GM12891 (cell line): Measurements from ENCODE around the gene PFKFB4.

Source experiments
- DNase-seq: peaks from one replicate; pipeline ENCODE4 v3.0.0; 2011; ENCODE audit warnings: low spot score; ENCODE audit not compliant: insufficient read length
- FAIRE-seq: peaks from 2 replicates; lab custom pipeline; 2011; peaks lifted over from hg19 to GRCh38; lab: Jason Lieb, UNC
- PAX5 ChIP-seq: IDR thresholded peaks from 2 replicates; pipeline ENCODE4 v1.6.1; 2011; ENCODE audit warnings: low read length, moderate library complexity, mild to moderate bottlenecking; ENCODE audit not compliant: insufficient read depth, severe bottlenecking
- POLR2A ChIP-seq: IDR thresholded peaks from 2 replicates; pipeline ENCODE4 v1.6.1; 2011; ENCODE audit warnings: low read depth, low read length, control low read depth
- POLR2AphosphoS5 ChIP-seq: IDR thresholded peaks from 2 replicates; pipeline ENCODE4 v1.6.1; 2011; ENCODE audit warnings: low read depth, low read length, control low read depth
- POU2F2 ChIP-seq: IDR thresholded peaks from 2 replicates; pipeline ENCODE4 v1.6.1; 2011; ENCODE audit warnings: low read depth, mild to moderate bottlenecking, control low read depth, low read length, moderate library complexity
- SPI1 ChIP-seq: IDR thresholded peaks from 2 replicates; pipeline ENCODE4 v1.6.1; 2011; ENCODE audit warnings: low read depth, low read length, control low read depth
- TAF1 ChIP-seq: IDR thresholded peaks from 2 replicates; pipeline ENCODE4 v1.6.1; 2011; ENCODE audit warnings: low read depth, low read length, control low read depth

The PFKFB4 gene

GRCh38 chr3:48596676-48597407 lies 40.2 kb upstream of the PFKFB4 start:
- DNase-seq (no peak), FAIRE-seq (no peak)
- no peak for TF ChIP-seq TAF1
- no peak for TF ChIP-seq POLR2AphosphoS5
- no peak for TF ChIP-seq SPI1
- TF ChIP-seq POLR2A: no peak
- TF ChIP-seq PAX5: no peak
- no peak for TF ChIP-seq POU2F2

GRCh38 chr3:48596157-48596556 lies 39.6 kb upstream of the PFKFB4 start:
- TF ChIP-seq POU2F2 (no peak), POLR2A (no peak), TAF1 (no peak), SPI1 (no peak)
- no peak for FAIRE-seq
- no peak for DNase-seq

- no peak for FAIRE-seq
- DNase-seq: no peak
- no peak for TF ChIP-seq TAF1
- no peak for TF ChIP-seq POLR2A
- no peak for TF ChIP-seq PAX5
- TF ChIP-seq POLR2AphosphoS5: no peak
- TF ChIP-seq SPI1: no peak
- no peak for TF ChIP-seq POU2F2
Measured at GRCh38 chr3:48595526-48596121, 39.0 kb upstream of the PFKFB4 start.

- TF ChIP-seq TAF1 (no peak), SPI1 (no peak), POLR2A (no peak)
- FAIRE-seq (no peak), DNase-seq (no peak)
Measured at GRCh38 chr3:48595075-48595525, 38.5 kb upstream of the PFKFB4 start, which contains the start of gene COL7A1. TSS of gene COL7A1 (minus strand) at chr3:48595329. CDS start at chr3:48595159, 170 bp downstream.

- DNase-seq (no peak), FAIRE-seq (no peak)
- no peak for TF ChIP-seq POLR2A
Measured at GRCh38 chr3:48594417-48595049, 37.9 kb upstream of the PFKFB4 start.

- no peak for TF ChIP-seq SPI1
- TF ChIP-seq POLR2A: no peak
- no peak for TF ChIP-seq POLR2AphosphoS5
- TF ChIP-seq POU2F2: no peak
- TF ChIP-seq TAF1: no peak
- TF ChIP-seq PAX5: no peak
- no peak for FAIRE-seq
- no peak for DNase-seq
Measured at GRCh38 chr3:48593337-48593736, 36.7 kb upstream of the PFKFB4 start.

- DNase-seq (no peak), FAIRE-seq (no peak)
- no peak for TF ChIP-seq TAF1
- TF ChIP-seq SPI1: no peak
- no peak for TF ChIP-seq POLR2AphosphoS5
- TF ChIP-seq POU2F2: no peak
Measured at GRCh38 chr3:48592519-48593087, 36.0 kb upstream of the PFKFB4 start.

- FAIRE-seq (no peak), DNase-seq (no peak)
- TF ChIP-seq POU2F2 (no peak), PAX5 (no peak), SPI1 (no peak), TAF1 (no peak), POLR2A (no peak), POLR2AphosphoS5 (no peak)
Measured at GRCh38 chr3:48591886-48592518, 35.4 kb upstream of the PFKFB4 start.

- TF ChIP-seq PAX5 (no peak), TAF1 (no peak), POLR2AphosphoS5 (no peak), POLR2A (no peak), SPI1 (no peak), POU2F2 (no peak)
- DNase-seq (no peak), FAIRE-seq (no peak)
Measured at GRCh38 chr3:48591436-48591835, 34.8 kb upstream of the PFKFB4 start.

- DNase-seq: no peak
- FAIRE-seq: no peak
- TF ChIP-seq POLR2AphosphoS5 (no peak), SPI1 (no peak), POU2F2 (no peak), POLR2A (no peak), TAF1 (no peak), PAX5 (no peak)
Measured at GRCh38 chr3:48588230-48588629, 31.6 kb upstream of the PFKFB4 start.
